GM10847 (cell line): ENCODE data around the gene IL34.

ENCODE experiments used
- POLR2A ChIP-seq: IDR thresholded peaks from 2 replicates; pipeline ENCODE4 v1.6.1; 2011; ENCODE audit not compliant: insufficient read length; ENCODE audit errors: extremely low read depth

Gene IL34

DNA sequence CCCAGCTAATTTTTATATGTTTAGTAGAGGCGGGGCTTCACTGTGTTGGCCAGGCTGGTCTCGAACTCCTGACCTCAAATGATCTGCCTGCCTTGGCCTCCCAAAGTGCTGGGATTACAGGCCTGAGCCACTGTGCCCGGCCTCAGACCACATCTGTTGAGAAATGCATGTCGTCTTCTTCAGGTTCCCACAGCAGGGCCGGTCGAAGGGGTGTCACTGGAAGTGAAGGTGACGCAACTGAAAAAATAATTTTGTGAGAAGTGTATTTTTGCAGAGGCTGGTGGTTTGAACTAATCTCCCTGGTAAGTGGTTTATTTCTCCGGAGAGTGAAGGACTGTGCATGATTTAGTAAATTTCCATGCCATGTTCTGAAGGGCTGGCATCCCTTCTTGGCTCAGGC lies 33.4 kb upstream of the IL34 start:
- TF ChIP-seq POLR2A = no peak

DNA sequence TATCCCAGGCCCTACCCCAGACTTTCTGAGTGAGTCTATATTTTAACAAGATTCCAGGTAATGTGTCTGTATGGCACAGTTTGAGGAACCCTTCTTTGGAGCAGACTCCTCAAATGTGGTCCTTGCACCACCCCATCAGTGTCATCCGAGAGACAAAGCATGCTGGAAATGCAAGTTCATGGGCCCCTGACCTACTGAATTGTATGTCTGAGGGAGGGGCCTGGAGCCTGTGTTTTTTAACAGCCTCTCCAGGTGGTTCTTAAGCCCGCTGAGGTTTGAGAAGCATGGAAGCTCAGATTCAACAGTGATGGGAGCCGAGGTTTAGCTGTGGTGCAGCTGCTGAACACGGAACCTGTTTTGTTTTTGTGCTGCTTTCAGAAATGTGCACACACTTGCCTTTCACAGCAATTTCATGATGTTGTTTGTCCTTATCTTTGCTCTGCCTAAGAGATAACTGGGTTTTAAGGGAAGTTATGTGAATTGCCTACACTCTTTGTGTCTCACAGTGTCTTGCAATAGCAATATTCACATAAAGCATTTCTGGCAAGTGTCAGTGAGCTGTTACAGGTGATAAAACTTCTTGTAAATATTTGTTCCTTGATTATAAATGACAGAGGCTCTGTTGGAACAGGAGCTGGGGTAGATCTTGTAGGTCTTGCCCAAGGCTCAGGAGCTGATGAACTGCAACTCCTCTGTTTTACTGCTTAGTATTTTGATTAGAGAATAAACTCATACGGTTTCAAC lies 32.0 kb upstream of the IL34 start:
- no peak for TF ChIP-seq POLR2A

DNA sequence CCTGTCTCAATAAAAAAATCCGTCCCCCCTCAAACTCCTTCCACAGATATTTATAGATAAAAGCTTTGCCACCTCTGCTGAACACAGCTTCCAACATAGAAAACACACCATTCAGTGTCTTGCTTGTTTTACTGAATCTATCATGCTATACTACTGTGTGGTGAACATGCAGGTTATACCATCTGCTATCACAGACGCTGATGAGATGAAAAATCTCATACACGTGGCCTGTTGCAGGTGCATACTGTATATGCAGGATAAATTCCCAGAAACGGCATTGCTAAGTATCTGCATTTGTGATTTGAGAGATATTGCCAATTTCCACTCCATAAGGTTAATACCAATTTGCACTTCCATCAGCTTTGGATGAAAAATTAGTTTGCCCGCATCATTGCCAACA lies 30.4 kb upstream of the IL34 start:
- no peak for TF ChIP-seq POLR2A

DNA sequence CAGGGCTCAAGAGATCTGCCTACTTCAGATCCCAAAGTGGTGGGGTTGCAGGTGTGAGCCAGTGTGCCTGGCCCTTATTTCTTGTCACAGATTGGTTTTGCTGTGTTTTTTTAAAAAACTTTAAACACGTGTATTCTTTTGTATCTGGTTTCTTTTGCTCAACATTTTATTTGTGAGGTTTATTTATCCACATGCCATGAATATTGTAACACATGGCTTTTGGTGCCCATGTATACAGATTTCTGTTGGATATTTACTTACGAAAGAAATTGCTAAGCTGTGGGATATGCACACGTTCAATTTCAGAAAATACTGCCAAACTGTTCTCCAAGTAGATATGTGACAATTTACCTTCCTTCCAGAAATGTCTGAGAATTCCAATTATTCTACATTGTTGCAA lies 18.7 kb upstream of the IL34 start:
- no peak for TF ChIP-seq POLR2A

DNA sequence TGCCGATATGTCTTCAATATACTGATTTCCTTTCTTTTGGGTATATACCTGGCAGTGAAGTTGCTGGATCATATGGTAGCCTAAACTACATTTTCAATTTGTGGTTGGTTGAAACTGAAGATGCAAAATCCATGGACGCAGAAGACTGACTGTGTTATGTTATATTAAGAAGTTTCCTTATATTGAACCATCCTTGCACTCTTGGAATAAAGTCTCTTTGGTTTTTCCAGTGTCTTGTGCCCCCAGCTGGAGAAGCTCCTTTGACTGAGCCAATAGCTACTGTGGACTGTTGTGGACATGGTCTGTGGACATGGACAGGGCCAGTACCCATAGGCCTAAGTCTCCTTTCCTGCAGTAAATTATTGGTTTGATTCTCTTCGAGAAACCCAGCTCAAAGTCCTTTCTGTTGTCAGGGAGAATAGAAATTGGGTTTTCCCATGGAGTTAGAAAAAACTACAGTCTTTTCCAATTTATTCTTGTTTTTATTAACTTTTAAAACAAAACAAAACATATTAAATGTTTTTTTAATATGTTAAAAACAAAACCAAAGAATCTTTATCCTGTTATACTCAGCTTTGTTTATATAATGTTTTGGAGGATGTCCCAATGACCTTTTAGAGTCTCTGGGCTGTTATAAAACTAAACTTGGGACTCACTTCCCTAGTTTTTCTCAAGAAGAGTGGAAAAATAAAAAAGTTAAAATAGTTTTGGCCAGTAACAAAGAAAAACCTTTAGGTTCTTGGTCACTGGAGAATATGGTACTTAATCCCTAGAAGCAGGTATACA lies 15.2 kb upstream of the IL34 start:
- TF ChIP-seq POLR2A = no peak

DNA sequence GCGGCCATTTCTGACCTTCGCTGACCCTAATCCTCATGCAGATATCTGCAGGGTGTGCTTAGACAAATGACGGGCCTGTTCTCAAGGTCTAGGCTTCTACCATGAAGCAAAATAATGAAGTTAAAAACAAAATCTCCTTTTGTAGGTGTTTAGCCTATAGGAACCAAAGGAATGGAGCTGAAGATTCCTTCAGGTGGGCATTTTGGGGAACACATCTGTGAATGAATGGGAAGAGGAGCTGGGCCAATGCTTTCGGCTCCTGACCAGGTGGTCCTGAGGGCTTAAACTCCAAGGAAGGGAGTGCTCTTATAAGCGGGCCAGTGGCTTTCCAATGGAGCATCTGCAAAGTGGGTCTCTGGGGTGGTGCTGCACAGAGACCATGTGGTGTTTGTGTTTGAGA lies 14.1 kb upstream of the IL34 start:
- no peak for TF ChIP-seq POLR2A

GRCh38 chr16:70634861-70635260 lies 11.5 kb upstream of the IL34 start:
- TF ChIP-seq POLR2A = no peak

GRCh38 chr16:70635336-70636016 lies 10.9 kb upstream of the IL34 start:
- TF ChIP-seq POLR2A = no peak

DNA sequence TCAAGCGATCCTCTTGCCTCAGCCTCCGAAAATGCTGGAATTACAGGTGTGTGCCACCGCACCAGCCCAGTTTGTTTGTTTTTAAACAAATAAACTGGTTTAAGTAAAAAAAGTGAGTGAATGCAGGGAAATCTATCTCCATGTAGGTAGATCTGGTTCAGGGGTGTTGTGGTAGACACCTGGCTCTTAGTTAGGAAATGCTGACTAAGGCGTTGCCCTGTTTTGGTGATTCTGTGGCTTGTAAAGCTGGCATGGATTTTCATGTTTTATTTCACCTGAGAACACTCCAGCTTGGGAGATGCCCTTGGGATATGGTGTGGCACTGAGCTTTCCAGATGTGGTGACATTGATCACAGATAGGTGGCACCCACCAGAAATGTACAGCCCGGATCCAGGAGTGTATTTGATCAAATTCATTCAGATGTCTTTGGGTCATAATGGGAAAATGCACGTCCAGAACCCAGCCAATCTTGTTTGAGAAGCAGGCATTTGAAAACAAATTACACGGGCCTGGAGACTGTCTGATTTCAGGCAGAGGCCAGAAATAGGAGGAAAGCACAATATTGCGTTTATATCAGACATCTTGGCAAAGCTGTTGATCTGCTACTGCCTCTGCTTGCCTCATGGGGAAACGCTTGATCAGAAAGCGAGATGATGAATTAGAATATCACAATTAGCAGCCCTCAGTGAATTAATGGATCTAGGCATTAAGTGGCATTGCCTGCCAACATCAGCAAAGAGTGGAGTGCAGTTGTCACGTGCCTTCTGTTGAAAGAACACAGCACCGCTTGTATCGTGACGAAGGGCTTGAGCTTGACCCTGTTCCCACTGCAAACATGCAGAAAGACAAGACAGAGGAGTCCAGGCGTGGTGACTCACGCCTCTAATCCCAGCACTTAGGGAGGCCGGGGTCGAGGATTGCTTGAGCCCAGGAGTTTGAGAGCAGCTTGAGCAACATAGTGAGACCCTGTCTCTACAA lies 7.3 kb upstream of the IL34 start:
- TF ChIP-seq POLR2A = no peak

- no peak for TF ChIP-seq POLR2A
Observed at GRCh38 chr16:70642633-70643032, 3.7 kb upstream of the IL34 start.

DNA sequence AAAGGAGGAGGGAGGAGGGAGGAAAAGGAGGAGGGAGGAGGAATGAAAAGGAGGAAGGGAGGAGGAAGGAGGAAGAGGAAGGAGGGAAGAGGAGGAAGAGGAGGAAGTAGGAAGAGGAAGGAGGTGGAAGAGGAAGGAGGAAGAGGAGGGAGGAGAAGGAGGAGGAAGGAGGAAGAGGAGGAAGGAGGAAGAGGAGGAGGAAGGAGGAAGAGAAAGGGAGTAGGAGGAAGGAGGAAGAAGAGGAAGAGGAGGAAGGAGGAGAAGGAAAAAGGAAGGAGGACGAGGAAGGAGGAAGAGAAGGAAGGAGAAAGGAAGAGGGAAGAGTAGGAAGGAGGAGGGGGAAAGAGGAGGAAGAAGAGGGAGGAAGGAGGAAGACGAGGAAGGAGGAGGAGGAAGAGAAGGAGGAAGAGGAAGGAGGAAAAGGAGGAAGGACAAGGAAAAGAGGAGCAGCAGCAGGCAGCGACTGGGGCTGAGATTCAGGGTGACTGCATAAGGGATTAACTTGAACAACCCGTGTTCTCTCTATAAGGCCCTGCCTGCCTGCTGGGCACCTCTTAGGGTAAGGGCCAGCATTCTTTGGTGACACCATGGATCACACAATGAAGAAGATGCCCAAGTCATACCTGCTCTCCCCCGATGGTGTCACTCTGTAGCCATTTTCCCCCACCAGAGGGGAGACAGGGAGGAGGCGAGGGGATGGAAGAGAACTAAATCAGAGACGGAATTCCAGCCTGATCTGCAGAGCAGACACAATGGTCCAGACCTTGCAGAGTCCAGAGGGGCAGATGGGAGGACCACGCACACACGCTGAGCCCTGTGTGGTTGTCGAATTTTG lies 1.4 kb upstream of the IL34 start:
- TF ChIP-seq POLR2A = no peak

DNA sequence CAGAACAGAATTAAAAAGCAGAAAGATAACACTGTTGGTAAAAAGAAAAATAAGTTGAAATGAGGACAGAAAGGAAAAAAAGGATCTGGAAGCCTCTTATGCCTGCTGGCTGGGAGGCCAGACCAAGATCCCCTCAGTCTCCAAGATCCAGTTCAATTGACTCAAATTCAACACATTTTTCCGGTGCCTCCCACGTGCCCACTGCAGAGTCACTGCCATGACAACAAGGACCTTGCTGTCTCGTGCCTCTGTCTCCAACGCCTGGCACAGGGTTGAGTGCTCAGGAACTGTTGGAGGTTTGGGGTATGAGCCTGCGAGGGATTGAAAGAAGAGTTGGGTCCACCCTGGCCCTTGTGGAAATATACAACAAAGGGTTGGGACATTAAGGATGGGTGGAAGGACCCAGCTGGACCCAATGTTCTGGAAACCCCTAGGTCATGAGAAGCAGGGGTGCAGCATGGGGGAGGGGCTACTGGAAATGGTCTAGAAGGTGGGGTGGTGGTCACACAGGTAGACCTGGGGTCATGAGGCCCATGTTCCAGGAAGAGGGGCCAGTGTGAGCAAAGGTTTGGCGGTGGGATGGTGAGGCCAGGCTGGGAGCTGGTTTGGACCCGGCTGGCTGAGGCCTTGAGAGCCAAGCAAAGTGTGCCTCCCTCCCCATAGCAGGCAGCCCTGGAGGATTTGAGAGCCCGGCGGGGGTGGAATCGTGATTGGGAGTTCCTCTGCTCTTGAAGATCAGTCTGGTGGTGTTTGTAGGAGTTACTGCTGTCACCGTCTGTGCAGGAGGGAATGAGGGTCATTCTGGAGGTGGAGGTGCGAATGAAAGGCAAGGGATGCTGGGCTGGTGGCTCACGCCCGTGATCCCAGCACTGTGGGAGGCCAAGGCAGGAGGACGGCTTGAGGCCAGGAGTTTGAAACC lies 1.3 kb downstream of the IL34 start:
- TF ChIP-seq POLR2A = no peak

- TF ChIP-seq POLR2A = no peak
Observed at GRCh38 chr16:70648606-70649005, 2.2 kb downstream of the IL34 start.
